HepG2 (cell line): Measurements from ENCODE around the gene TRNP1. TPM values are rescaled to one million over a fixed set of nuclear protein-coding genes. Genes with fewer than 3 reads are reported as not detected.

Source experiments
- BCL3 ChIP-seq: sonication (generic); formaldehyde crosslinking; IDR thresholded peaks from 2 replicates; pipeline ENCODE4 v1.5.1; 2020; ENCODE audit warnings: mild to moderate bottlenecking, missing genetic modification reagents, moderate library complexity
- FOSL2 ChIP-seq: sonication (generic); formaldehyde crosslinking; IDR thresholded peaks from 2 replicates; pipeline ENCODE4 v1.4.0; 2020; ENCODE audit warnings: missing genetic modification reagents
- HNF1B ChIP-seq: sonication (generic); formaldehyde crosslinking; IDR thresholded peaks from 2 replicates; pipeline ENCODE4 v1.5.1; 2020; ENCODE audit warnings: mild to moderate bottlenecking, moderate library complexity, missing genetic modification reagents
- HOXA3 ChIP-seq: sonication (generic); formaldehyde crosslinking; IDR thresholded peaks from 2 replicates; pipeline ENCODE4 v1.5.0; 2020; ENCODE audit warnings: missing genetic modification reagents
- HOXA9 ChIP-seq: sonication (generic); formaldehyde crosslinking; IDR thresholded peaks from 2 replicates; pipeline ENCODE4 v1.8.1; 2022; ENCODE audit warnings: missing genetic modification reagents, mild to moderate bottlenecking, moderate library complexity, borderline replicate concordance
- IRX3 ChIP-seq: sonication (generic); formaldehyde crosslinking; IDR thresholded peaks from 2 replicates; pipeline ENCODE4 v1.8.1; 2023; ENCODE audit warnings: mild to moderate bottlenecking, low read depth, missing genetic modification reagents, borderline replicate concordance
- KLF12 ChIP-seq: sonication (generic); formaldehyde crosslinking; IDR thresholded peaks from 2 replicates; pipeline ENCODE4 v1.4.0; 2020; ENCODE audit warnings: missing genetic modification reagents, borderline replicate concordance
- MXI1 ChIP-seq: IDR thresholded peaks from 3 replicates; pipeline ENCODE4 v1.6.1; 2012; ENCODE audit warnings: low read depth, low read length, inconsistent platforms, borderline replicate concordance
- PHF8 ChIP-seq: sonication (generic); formaldehyde crosslinking; IDR thresholded peaks from 2 replicates; pipeline ENCODE4 v1.5.0; 2020; ENCODE audit warnings: missing genetic modification reagents
- SRSF1 ChIP-seq: fragments of 200-400 bp; formaldehyde crosslinking; optimal IDR thresholded peaks from 2 replicates; pipeline ENCODE3; 2017; ENCODE audit warnings: mild to moderate bottlenecking, low read depth, low read length, moderate library complexity
- ZNF343 ChIP-seq: sonication (generic); formaldehyde crosslinking; IDR thresholded peaks from 2 replicates; pipeline ENCODE4 v1.4.0; 2020; ENCODE audit warnings: mild to moderate bottlenecking, missing genetic modification reagents
- ZNF451 ChIP-seq: sonication (generic); formaldehyde crosslinking; IDR thresholded peaks from 2 replicates; pipeline ENCODE4 v1.5.0; 2020; ENCODE audit warnings: mild to moderate bottlenecking, missing genetic modification reagents
- polyA plus RNA-seq, 8 experiments: library from polyadenylated mRNA; depleted of rRNA in 3 of 8; stranded (reverse) in 7 of 8; unstranded in 1 of 8; fragments of >200 nt; fragmentation: Illumina TruSeq in 4 of 8; extraction: Trizol in 4 of 8; gene quantifications; 2 replicates each; pipeline versions ENCODE4 v1.2.1 to v1.2.3, GENCODE V29; 2011 to 2016; ENCODE audit warnings: low read depth in 4 of 8, missing spikeins in 1 of 8, mixed read lengths in 1 of 8; ENCODE audit not compliant: insufficient read depth in 1 of 8
- total RNA-seq, 5 experiments: library from RNA; depleted of rRNA; stranded (reverse); fragments of >200 nt; fragmentation: Illumina TruSeq; extraction: Trizol; gene quantifications; 2 replicates each; pipeline ENCODE4 v1.2.3, GENCODE V29; 2016; ENCODE audit warnings: low read depth in 1 of 5
- TF ChIP-seq, protein P1 (sequence below): sonication (generic); formaldehyde crosslinking; IDR thresholded peaks from 2 replicates; pipeline ENCODE4 v1.4.0; 2020; ENCODE audit warnings: mild to moderate bottlenecking, missing genetic modification reagents
- TF ChIP-seq, protein P2 (sequence below): IDR thresholded peaks from 2 replicates; pipeline ENCODE4 v1.6.1; 2016; ENCODE audit warnings: mild to moderate bottlenecking
- TF ChIP-seq, protein P3 (sequence below): IDR thresholded peaks from 2 replicates; pipeline ENCODE4 v1.6.1; 2016
- TF ChIP-seq, protein P4 (sequence below): sonication (generic); formaldehyde crosslinking; IDR thresholded peaks from 2 replicates; pipeline ENCODE4 v1.4.0; 2020; ENCODE audit warnings: missing genetic modification reagents

Gene TRNP1
- total and polyA plus RNA-seq, 2 of the 13 experiments (the other 11 are each of a cell fraction or from before 2014, with no cell fraction given), result 42.0 to 158 TPM

DNA sequence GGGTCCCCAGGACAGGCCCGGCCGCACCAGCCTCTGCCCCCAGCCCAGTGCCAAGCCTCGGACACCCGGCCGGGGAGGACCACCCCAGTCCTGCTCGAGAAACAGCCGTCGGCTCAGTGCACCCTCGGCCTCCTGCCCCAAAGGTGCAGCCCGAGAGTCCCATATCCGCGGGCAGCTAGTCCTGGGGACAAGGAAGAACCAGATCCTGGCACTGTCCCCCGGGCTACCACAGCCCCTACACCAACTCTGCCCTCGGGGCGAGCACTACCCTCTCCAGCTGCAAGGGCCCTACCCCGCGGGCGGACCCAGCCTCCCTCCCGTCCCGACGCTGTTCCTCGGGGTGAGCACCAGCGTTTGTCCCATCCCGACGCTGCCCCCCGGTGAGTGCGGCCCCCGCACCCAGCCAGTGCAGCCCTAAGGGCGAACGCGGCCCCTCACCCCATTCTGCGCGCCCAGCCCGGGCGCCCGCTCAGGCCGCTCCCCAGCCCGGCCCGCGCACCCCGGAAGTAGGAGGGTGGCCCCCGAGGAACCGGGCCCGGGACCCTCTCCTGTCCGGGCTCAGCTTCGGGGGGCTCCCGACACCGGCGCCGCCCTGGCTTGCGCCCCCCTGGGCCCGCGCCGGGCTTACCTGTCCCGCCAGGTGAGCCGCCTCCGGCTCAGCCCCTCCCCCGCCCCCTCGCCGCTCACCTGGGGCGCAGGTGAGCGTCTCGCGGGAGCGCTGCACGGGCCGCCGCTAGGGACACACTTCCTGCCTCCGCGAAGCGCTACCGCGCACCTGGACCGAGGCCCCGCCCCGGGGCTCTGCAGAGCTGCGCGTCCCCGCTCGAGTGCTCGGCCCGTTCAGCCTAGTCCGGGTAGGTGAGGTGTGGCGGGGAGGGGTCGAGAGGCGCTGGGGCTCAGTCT is 33.5 kb upstream of the TRNP1 start, which contains the start of gene KDF1 (continued):
- TF ChIP-seq, protein P1, sequence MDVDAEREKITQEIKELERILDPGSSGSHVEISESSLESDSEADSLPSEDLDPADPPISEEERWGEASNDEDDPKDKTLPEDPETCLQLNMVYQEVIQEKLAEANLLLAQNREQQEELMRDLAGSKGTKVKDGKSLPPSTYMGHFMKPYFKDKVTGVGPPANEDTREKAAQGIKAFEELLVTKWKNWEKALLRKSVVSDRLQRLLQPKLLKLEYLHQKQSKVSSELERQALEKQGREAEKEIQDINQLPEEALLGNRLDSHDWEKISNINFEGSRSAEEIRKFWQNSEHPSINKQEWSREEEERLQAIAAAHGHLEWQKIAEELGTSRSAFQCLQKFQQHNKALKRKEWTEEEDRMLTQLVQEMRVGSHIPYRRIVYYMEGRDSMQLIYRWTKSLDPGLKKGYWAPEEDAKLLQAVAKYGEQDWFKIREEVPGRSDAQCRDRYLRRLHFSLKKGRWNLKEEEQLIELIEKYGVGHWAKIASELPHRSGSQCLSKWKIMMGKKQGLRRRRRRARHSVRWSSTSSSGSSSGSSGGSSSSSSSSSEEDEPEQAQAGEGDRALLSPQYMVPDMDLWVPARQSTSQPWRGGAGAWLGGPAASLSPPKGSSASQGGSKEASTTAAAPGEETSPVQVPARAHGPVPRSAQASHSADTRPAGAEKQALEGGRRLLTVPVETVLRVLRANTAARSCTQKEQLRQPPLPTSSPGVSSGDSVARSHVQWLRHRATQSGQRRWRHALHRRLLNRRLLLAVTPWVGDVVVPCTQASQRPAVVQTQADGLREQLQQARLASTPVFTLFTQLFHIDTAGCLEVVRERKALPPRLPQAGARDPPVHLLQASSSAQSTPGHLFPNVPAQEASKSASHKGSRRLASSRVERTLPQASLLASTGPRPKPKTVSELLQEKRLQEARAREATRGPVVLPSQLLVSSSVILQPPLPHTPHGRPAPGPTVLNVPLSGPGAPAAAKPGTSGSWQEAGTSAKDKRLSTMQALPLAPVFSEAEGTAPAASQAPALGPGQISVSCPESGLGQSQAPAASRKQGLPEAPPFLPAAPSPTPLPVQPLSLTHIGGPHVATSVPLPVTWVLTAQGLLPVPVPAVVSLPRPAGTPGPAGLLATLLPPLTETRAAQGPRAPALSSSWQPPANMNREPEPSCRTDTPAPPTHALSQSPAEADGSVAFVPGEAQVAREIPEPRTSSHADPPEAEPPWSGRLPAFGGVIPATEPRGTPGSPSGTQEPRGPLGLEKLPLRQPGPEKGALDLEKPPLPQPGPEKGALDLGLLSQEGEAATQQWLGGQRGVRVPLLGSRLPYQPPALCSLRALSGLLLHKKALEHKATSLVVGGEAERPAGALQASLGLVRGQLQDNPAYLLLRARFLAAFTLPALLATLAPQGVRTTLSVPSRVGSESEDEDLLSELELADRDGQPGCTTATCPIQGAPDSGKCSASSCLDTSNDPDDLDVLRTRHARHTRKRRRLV (CRISPR knock-in tag), result peak; percentile 57; the same call in 1 of the 2 replicates
- TF ChIP-seq, protein P2, sequence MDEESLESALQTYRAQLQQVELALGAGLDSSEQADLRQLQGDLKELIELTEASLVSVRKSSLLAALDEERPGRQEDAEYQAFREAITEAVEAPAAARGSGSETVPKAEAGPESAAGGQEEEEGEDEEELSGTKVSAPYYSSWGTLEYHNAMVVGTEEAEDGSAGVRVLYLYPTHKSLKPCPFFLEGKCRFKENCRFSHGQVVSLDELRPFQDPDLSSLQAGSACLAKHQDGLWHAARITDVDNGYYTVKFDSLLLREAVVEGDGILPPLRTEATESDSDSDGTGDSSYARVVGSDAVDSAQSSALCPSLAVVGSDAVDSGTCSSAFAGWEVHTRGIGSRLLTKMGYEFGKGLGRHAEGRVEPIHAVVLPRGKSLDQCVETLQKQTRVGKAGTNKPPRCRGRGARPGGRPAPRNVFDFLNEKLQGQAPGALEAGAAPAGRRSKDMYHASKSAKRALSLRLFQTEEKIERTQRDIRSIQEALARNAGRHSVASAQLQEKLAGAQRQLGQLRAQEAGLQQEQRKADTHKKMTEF (CRISPR knock-in tag), result peak; percentile 52; the same call in 1 of the 2 replicates
- 0 out of 2 replicates have a peak, but pooled peaks have one; percentile 23 for TF ChIP-seq ZNF343 (CRISPR knock-in tag)
- TF ChIP-seq ZNF451 (CRISPR knock-in tag), result no peak; the same call in 1 of the 2 replicates
- TF ChIP-seq, protein P3, sequence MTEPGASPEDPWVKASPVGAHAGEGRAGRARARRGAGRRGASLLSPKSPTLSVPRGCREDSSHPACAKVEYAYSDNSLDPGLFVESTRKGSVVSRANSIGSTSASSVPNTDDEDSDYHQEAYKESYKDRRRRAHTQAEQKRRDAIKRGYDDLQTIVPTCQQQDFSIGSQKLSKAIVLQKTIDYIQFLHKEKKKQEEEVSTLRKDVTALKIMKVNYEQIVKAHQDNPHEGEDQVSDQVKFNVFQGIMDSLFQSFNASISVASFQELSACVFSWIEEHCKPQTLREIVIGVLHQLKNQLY, result no peak
- TF ChIP-seq HOXA3 (CRISPR knock-in tag), result peak; percentile 64
- TF ChIP-seq FOSL2 (CRISPR knock-in tag), result peak; percentile 6; the same call in 1 of the 2 replicates
- TF ChIP-seq HNF1B, result peak; percentile 50; the same call in 1 of the 2 replicates
- TF ChIP-seq IRX3, result no peak
- TF ChIP-seq HOXA9, result 0 out of 2 replicates have a peak, but pooled peaks have one; percentile 20
- TF ChIP-seq, protein P4, sequence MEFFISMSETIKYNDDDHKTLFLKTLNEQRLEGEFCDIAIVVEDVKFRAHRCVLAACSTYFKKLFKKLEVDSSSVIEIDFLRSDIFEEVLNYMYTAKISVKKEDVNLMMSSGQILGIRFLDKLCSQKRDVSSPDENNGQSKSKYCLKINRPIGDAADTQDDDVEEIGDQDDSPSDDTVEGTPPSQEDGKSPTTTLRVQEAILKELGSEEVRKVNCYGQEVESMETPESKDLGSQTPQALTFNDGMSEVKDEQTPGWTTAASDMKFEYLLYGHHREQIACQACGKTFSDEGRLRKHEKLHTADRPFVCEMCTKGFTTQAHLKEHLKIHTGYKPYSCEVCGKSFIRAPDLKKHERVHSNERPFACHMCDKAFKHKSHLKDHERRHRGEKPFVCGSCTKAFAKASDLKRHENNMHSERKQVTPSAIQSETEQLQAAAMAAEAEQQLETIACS (CRISPR knock-in tag), result peak; percentile 86
- TF ChIP-seq KLF12 (CRISPR knock-in tag), result peak; percentile 30; the same call in 1 of the 2 replicates
- TF ChIP-seq BCL3 (CRISPR knock-in tag), result peak; percentile 35; the same call in 1 of the 2 replicates
- peak; percentile 16 for TF ChIP-seq SRSF1
- peak; percentile 60 for TF ChIP-seq PHF8 (CRISPR knock-in tag)
- 0 out of 3 replicates have a peak, but pooled peaks have one; percentile 19 for TF ChIP-seq MXI1
